ENCODE data around the gene TNKS1BP1. TPM values are rescaled to one million over a fixed set of nuclear protein-coding genes. Genes with fewer than 3 reads are reported as not detected.

The TNKS1BP1 gene
- total and polyA plus RNA-seq, 4 donors, result 28.3 to 67.1 (median 47.0) TPM

GRCh38 chr11:57300785-57301184, 24.0 kb downstream of the TNKS1BP1 start:
- Histone ChIP-seq H3K9ac (ENCODE audit: low read depth in 1 of 2, low read length in 2 of 2) (no peak overlapping the region), H3K4me3 (ENCODE audit: low read depth in 1 of 3, low read length in 3 of 3) (no peak overlapping the region), H3K27me3 (ENCODE audit: control insufficient read depth in 4 of 4, insufficient read depth in 4 of 4, low read length in 3 of 4) (no peaks in the 10 kb centered on the region), H3K4me1 (ENCODE audit: control insufficient read depth in 4 of 4, insufficient read depth in 4 of 4, low read length in 3 of 4) (peaks cover 3 to 11% (median 6%) of the 10 kb centered on the region in 4 donors), H3K9me3 (ENCODE audit: control insufficient read depth in 4 of 4, low read length in 3 of 4) (peaks cover 0 to 7% (median 5%) of the 10 kb centered on the region in 4 donors), H3K36me3 (ENCODE audit: control insufficient read depth in 4 of 4, insufficient read depth in 3 of 4, low read depth in 1 of 4, low read length in 3 of 4) (peaks cover 22 to 50% (median 40%) of the 10 kb centered on the region in 4 donors), H3K27ac (ENCODE audit: low read depth in 1 of 2, low read length in 2 of 2) (no peak overlapping the region)
- TF ChIP-seq FOXA2 (IDR thresholded peaks at IDR 0.05) (no peak), REST (IDR thresholded peaks at IDR 0.05) (no peak), JUND (IDR thresholded peaks at IDR 0.05) (no peak), ATF3 (IDR thresholded peaks at IDR 0.05) (no peak), TAF1 (conservative IDR thresholded peaks at IDR 0.05) (no peak), HNF4A (conservative IDR thresholded peaks at IDR 0.05) (no peak), RXRA (IDR thresholded peaks at IDR 0.05) (no peak), HNF4G (IDR thresholded peaks at IDR 0.05) (no peak), NR2F2 (IDR thresholded peaks at IDR 0.05) (no peak), GABPA (IDR thresholded peaks at IDR 0.05 in 1 of 2, conservative IDR thresholded peaks at IDR 0.05 in 1 of 2) (no peak), RAD21 (IDR thresholded peaks at IDR 0.05) (no peak), YY1 (IDR thresholded peaks at IDR 0.05) (no peak), ZBTB33 (IDR thresholded peaks at IDR 0.05) (no peak), CTCF (IDR thresholded peaks at IDR 0.05; ENCODE audit: low read depth, low read length, missing input control) (no peak), EGR1 (IDR thresholded peaks at IDR 0.05; ENCODE audit: low read depth in 2 of 2) (no peak), MAX (IDR thresholded peaks at IDR 0.05) (no peak), FOXA1 (IDR thresholded peaks at IDR 0.05) (no peak), SP1 (IDR thresholded peaks at IDR 0.05) (no peak)
- no peak for DNase-seq (ENCODE audit: low spot score)
- 98% methylated on average over 10 of the region's 10 CpGs for WGBS

All from liver (tissue), 9 donors.